AG04450 (cell line): ENCODE results near the gene HSCB. TPM values are rescaled to one million over a fixed set of nuclear protein-coding genes. Genes with fewer than 3 reads are reported as not detected.

Experiments used
- CTCF ChIA-PET: fragments of 300-600, 350-600 bp; formaldehyde crosslinking; extraction: SDS; loops from one replicate; lab custom pipeline; 2022; ENCODE audit warnings: antibody characterized with exemption, inconsistent platforms; lab: Charles Lee
- POLR2A ChIA-PET: fragments of 350-600 bp; formaldehyde crosslinking; extraction: SDS; loops from one replicate; lab custom pipeline; 2021; ENCODE audit warnings: antibody characterized with exemption, inconsistent platforms; lab: Yijun Ruan, JAX
- DNase-seq: peaks from one replicate; pipeline ENCODE4 v3.0.0-alpha.2; 2011; ENCODE audit warnings: low read depth, low spot score
- H3K27ac ChIP-seq: one replicate; pipeline ENCODE4 v1.5.1; 2012; ENCODE audit warnings: low read depth, low read length, control low read depth
- H3K27me3 ChIP-seq: one replicate; pipeline ENCODE4 v1.6.0; 2012; ENCODE audit warnings: low read length; ENCODE audit not compliant: control insufficient read depth, insufficient read depth
- H3K4me3 ChIP-seq: 2 replicates; pipeline ENCODE4 v1.5.1; 2011; ENCODE audit warnings: mild to moderate bottlenecking, low read depth, low read length, control low read depth
- H3K9me3 ChIP-seq: 2 replicates; pipeline ENCODE4 v1.5.1; 2012; ENCODE audit warnings: low read length; ENCODE audit not compliant: control insufficient read depth, insufficient read depth
- polyA plus RNA-seq: library from polyadenylated mRNA; depleted of rRNA; stranded (reverse); fragments of >200 nt; gene quantifications from 2 replicates; pipeline ENCODE4 v1.2.3, GENCODE V29; 2011
- TF ChIP-seq, protein P1 (sequence below): IDR thresholded peaks from 2 replicates; pipeline ENCODE4 v1.5.1; 2011; ENCODE audit warnings: low read depth, low read length, control low read depth, inconsistent platforms

The HSCB gene
- polyA plus RNA-seq, 1 experiment, result 24.5 TPM

DNA sequence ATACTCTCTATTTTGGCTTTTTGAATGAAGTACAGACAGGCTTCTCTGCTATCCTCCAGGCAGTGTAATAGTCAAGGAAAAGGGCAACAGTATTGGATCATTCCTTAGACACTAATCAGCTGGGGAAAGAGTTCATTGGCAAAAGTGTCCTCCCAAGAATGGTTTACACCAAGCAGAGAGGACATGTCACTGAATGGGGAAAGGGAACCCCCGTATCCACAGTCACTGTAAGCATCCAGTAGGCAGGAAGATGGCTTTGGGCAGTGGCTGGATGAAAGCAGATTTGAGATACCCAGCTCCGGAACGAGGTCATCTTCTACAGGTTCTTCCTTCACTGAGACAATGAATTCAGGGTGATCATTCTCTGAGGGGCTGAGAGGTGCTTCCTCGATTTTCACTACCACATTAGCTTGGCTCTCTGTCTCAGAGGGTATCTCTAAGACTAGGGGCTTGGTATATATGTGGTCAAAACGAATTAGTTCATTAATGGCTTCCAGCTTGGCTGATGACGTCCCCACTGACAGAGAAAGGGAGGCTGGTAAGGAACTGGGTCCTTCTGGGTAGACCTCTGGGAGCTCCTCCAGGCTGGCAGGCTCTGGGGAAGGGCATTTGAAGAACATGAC, 53.3 kb downstream of the HSCB start:
- no peak for DNase-seq
- ChIA-PET CTCF (no interaction called here), POLR2A (no interaction called here)
- Histone ChIP-seq H3K9me3 (no peaks in the 10 kb centered on the region; the same call in 1 of the 2 replicates), H3K4me3 (no peak overlapping the region), H3K27ac (no peak overlapping the region), H3K27me3 (no peaks in the 10 kb centered on the region)
- TF ChIP-seq, protein P1, sequence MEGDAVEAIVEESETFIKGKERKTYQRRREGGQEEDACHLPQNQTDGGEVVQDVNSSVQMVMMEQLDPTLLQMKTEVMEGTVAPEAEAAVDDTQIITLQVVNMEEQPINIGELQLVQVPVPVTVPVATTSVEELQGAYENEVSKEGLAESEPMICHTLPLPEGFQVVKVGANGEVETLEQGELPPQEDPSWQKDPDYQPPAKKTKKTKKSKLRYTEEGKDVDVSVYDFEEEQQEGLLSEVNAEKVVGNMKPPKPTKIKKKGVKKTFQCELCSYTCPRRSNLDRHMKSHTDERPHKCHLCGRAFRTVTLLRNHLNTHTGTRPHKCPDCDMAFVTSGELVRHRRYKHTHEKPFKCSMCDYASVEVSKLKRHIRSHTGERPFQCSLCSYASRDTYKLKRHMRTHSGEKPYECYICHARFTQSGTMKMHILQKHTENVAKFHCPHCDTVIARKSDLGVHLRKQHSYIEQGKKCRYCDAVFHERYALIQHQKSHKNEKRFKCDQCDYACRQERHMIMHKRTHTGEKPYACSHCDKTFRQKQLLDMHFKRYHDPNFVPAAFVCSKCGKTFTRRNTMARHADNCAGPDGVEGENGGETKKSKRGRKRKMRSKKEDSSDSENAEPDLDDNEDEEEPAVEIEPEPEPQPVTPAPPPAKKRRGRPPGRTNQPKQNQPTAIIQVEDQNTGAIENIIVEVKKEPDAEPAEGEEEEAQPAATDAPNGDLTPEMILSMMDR, result no peak

DNA sequence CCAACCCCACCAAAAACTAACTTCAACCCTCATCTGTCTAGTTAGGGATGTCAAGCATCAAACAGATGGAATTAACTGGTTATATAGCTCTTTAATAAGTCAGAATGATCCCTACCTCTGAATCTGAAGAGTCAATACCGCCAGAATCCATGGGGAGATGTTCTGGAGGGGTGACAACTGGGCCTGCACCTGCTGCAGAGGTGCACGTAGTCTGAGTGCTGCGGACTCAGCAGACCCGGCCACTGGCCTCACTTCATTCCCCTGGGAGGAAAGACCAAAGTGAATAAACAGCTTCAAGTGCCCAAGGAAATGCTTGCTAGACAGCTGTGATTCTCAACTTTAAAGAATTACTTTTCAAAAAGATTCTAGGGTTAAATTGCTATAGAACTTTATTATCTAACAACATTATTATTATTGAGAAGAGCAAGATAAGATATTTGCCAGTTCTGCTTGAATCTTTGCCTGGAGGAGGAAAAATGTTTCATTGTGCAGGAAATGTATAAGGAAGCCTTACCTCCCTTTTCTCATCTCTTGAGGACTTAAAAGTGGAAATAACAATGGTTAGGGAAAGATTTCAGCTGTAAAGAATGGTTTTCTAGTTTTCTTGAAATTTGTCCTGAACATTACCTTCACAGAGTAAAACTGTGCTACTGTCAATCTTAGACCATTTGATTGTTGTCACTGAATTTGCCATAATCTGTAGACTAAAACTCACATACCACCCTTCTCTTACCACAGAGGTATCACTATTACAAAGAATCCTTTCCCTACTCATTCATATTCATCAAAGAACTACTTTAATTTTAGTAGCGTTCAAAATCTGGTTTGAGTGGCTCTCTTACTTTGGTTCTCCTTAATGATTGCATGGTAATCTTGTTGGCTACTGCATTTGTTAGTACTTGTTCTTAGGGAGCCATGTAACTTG, 54.4 kb downstream of the HSCB start:
- CTCF ChIA-PET, result interaction anchor here (1.1 kb wide), 1 partner anchor 9 kb away, joined by 3 read pairs; no protein-coding TSS in a partner anchor
- Histone ChIP-seq H3K27ac (no peak overlapping the region), H3K27me3 (no peaks in the 10 kb centered on the region), H3K4me3 (no peak overlapping the region), H3K9me3 (no peaks in the 10 kb centered on the region; the same call in 1 of the 2 replicates)
- POLR2A ChIA-PET, result no interaction called here
- TF ChIP-seq, protein P1, result no peak
- DNase-seq, result no peak

DNA sequence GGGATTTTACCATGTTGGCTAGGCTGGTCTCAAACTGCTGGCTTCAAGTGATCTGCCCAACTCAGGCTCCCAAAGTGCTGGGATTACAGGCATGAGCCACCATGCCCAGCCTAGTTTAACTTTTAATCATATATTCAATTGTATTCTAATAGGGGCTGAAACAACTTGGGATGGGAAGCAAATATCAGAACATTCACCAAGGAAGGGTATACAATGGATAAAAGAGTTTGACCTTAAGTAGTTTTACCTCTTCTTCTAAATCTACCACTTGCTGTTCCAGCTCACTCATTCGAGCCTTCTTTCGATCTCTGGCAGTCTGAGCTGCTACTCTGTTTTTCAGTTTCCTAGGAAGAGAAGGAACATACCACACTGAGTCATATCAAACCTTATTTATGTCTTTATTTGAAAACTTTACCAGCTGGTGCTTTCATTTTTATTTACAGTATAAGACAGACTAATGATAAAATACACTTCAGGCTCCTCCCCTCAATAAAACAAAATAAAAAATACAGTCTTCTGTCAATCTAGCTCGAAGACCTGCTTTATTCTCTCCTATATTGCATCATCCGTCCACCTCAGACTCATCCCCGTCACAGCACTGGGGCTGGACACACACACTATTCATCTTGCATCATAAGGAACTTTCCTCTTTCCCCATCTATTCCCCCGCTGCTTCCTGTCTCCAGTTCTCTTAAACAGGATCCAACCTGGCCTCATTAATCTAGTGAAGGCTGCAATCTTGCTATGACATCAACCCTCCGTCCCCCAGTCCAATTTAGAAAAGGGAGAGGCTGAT, 57.2 kb downstream of the HSCB start:
- CTCF ChIA-PET, result interaction anchor here (1.5 to 1.6 kb wide), 2 partner anchors 30 to 242 kb away, joined by 4 to 6 read pairs; no protein-coding TSS in a partner anchor
- H3K27ac ChIP-seq, result peak overlapping the region; percentile 100
- peak overlapping the region; percentile 73 for H3K4me3 ChIP-seq
- H3K9me3 ChIP-seq, result no peaks in the 10 kb centered on the region; the same call in 1 of the 2 replicates
- POLR2A ChIA-PET, result interaction anchor here (0.5 to 2.8 kb wide), 16 partner anchors 9 to 910 kb away, joined by 3 to 18 read pairs (median 8); partner anchors contain the start of gene CCDC117
- no peaks in the 10 kb centered on the region for H3K27me3 ChIP-seq
- DNase-seq, result peak; percentile 83
- TF ChIP-seq, protein P1, result no peak

DNA sequence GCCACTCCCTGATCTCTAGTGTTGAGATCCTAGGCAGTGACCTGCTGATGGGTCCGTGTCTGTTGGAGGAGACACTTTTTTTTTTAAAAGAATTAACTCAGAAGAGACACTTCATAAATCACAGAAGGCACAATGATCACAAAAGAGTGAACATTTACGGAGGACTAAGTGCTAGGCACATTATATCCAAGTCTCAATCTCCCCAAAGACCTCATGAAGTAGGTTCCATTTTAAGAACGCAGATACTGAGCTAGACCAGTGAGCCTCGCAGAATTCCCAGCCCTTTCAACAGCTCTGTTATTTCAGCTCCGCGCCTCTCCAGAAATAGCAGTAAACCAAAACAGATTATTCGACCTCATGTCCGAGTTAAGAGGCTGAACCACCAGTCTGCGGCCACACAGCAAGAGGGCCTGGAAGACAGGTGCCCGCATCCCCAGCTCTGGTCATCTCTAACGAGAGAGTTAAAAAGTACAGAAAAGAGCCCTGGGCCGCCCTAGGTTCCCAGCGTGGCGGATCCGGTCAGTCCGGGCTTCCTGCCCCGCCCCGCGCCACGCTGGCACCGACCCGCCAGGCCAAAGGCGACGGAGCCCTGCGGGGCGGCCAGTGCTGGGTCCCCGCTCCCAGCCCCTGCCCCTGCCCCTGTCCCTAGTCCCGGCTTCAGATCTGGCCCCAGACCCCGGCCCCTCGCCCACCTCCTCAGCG, 57.9 kb downstream of the HSCB start:
- no peaks in the 10 kb centered on the region; the same call in 1 of the 2 replicates for H3K9me3 ChIP-seq
- DNase-seq, result peak; percentile 10
- H3K27ac ChIP-seq, result peak overlapping the region; percentile 100
- H3K4me3 ChIP-seq, result peak overlapping the region; percentile 73
- ChIA-PET CTCF (interaction anchor here (1.5 kb wide), 1 partner anchor 241 kb away, joined by 4 read pairs; no protein-coding TSS in a partner anchor), POLR2A (interaction anchor here (0.5 to 2.8 kb wide), 17 partner anchors 8 to 881 kb away, joined by 3 to 11 read pairs (median 5); partner anchors contain the start of genes CCDC117, PITPNB and TTC28)
- no peaks in the 10 kb centered on the region for H3K27me3 ChIP-seq
- TF ChIP-seq, protein P1, result no peak
